Astrocyte of the cerebellum (primary cell): ENCODE measurements around the gene TPBGL.

ENCODE experiments used
- DNase-seq: peaks from one replicate; pipeline ENCODE4 v3.0.0-alpha.2; 2011; ENCODE audit warnings: low read depth
- H3K4me3 ChIP-seq: 2 replicates; pipeline ENCODE4 v1.5.1; 2011; ENCODE audit warnings: mild to moderate bottlenecking, low read depth, low read length, moderate library complexity
- in situ Hi-C: cut with HindIII; loops from 2 replicates; pipeline ENCODE4 v1.10.0; 2017; ENCODE audit warnings: low sequenced_read_pairs
- TF ChIP-seq, protein P1 (sequence below): IDR thresholded peaks from 2 replicates; pipeline ENCODE4 v1.5.1; 2012; ENCODE audit warnings: low read length, low read depth, moderate library complexity, mild to moderate bottlenecking; ENCODE audit errors: missing control alignments

TPBGL gene

DNA sequence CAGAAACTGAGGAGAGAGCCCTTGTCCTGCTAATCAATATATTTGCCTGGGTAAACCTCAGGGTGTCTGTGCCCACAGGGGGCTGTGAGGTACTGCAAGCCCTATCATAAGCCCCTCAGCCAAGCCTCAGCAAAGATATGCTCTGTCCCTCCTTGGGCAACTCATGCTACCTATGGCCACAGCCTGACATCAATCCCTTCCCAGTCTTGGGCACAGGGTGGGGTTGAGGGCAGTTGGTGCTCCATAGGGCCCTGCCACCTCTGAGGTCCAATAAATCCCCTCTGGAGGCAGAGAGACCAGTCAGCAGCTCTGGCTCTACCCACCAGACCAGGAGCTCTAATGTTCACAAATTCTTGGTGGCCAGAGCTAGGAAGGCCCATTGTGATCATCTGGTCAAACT, 23.8 kb downstream of the TPBGL start:
- no peak for DNase-seq
- TF ChIP-seq, protein P1, sequence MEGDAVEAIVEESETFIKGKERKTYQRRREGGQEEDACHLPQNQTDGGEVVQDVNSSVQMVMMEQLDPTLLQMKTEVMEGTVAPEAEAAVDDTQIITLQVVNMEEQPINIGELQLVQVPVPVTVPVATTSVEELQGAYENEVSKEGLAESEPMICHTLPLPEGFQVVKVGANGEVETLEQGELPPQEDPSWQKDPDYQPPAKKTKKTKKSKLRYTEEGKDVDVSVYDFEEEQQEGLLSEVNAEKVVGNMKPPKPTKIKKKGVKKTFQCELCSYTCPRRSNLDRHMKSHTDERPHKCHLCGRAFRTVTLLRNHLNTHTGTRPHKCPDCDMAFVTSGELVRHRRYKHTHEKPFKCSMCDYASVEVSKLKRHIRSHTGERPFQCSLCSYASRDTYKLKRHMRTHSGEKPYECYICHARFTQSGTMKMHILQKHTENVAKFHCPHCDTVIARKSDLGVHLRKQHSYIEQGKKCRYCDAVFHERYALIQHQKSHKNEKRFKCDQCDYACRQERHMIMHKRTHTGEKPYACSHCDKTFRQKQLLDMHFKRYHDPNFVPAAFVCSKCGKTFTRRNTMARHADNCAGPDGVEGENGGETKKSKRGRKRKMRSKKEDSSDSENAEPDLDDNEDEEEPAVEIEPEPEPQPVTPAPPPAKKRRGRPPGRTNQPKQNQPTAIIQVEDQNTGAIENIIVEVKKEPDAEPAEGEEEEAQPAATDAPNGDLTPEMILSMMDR: no peak
- in situ Hi-C loops: no loop called here
- H3K4me3 ChIP-seq: no peak overlapping the region

GRCh38 chr11:75264971-75265370, 24.4 kb downstream of the TPBGL start:
- in situ Hi-C loops: no loop called here
- no peak for DNase-seq

GRCh38 chr11:75265851-75266531, 25.4 kb downstream of the TPBGL start:
- TF ChIP-seq, protein P1: no peak
- in situ Hi-C loops: no loop called here
- no peak overlapping the region for H3K4me3 ChIP-seq
- DNase-seq: no peak

More at GRCh38 chr11:75264971-75265370, 24.4 kb downstream of the TPBGL start:
- TF ChIP-seq, protein P1: no peak
- H3K4me3 ChIP-seq: no peak overlapping the region

DNA sequence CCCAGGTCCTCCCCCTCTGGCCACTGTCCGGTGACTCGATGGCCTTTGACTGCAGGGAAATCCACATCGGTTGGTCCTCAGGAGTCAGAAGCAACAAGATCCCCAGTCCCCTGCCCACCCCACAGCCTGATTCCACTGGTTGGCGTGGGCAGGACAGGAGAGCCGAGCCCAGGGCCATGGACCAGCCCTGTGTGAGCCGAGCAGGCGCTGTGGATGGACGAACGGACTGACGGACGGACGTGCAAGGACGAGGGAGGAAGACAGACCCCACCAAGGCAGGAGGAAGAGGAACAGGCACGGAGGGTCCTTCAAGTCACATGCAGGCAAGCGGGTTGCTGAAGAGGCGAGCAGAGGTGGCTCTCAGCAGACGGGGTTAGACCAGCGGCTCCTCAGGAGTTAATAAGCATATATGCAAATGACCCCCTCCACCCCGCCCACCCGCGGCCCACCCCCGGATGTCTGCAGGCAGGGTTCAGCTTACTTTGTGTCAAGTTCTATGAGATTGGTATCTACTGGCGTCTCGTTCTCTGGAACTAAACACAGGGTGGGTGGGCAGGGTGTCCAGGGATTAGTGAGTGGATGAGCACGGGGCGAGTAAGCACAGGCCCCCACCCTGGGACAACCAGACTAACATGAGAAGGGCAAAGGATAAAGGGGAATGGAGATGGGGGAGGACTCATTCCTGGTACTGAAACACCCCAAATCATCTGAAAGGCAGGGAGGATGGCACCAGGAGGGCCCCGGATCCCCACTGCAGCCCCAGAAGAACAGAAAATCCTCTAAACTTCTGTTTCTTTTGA, 26.8 kb downstream of the TPBGL start:
- DNase-seq: no peak
- TF ChIP-seq, protein P1: no peak
- no peak overlapping the region for H3K4me3 ChIP-seq
- in situ Hi-C loops: no loop called here

- in situ Hi-C loops: no loop called here
- H3K4me3 ChIP-seq: no peak overlapping the region
- TF ChIP-seq, protein P1: no peak
- DNase-seq: no peak
Observed at GRCh38 chr11:75268626-75269366, 28.2 kb downstream of the TPBGL start.

GRCh38 chr11:75269367-75269660, 28.7 kb downstream of the TPBGL start:
- no peak overlapping the region for H3K4me3 ChIP-seq
- no peak for DNase-seq
- TF ChIP-seq, protein P1: no peak
- in situ Hi-C loops: no loop called here
